Type B pancreatic cell (in vitro differentiated cells): ENCODE results near the gene TERC. TPM values are rescaled to one million over a fixed set of nuclear protein-coding genes. Genes with fewer than 3 reads are reported as not detected.

ENCODE experiments used
- DNase-seq: peaks from one replicate; pipeline ENCODE4 v3.0.0; 2021; ENCODE audit warnings: mixed read lengths; ENCODE audit not compliant: unreplicated experiment; ENCODE audit errors: extremely low spot score
- H3K27ac Mint-ChIP-seq: 2 replicates; pipeline ENCODE4 v1.8.0; 2021; ENCODE audit warnings: mild to moderate bottlenecking, mixed read lengths
- H3K27me3 Mint-ChIP-seq: 2 replicates; pipeline ENCODE4 v1.8.0; 2021; ENCODE audit warnings: mixed read lengths
- H3K36me3 Mint-ChIP-seq: 2 replicates; pipeline ENCODE4 v1.8.0; 2021; ENCODE audit warnings: mixed read lengths
- H3K4me1 Mint-ChIP-seq: one replicate; pipeline ENCODE4 v1.8.0; 2021; ENCODE audit warnings: mixed read lengths; ENCODE audit not compliant: unreplicated experiment
- H3K4me3 Mint-ChIP-seq: 2 replicates; pipeline ENCODE4 v1.8.0; 2021; ENCODE audit warnings: mild to moderate bottlenecking, mixed read lengths
- H3K9me3 Mint-ChIP-seq: 2 replicates; pipeline ENCODE4 v1.8.0; 2021; ENCODE audit warnings: mixed read lengths
- total RNA-seq: library from RNA; stranded (reverse); gene quantifications from 2 replicates; pipeline ENCODE4 v1.2.1, GENCODE V29; 2021; ENCODE audit warnings: low replicate concordance
- TF ChIP-seq, protein P1 (sequence below): fragments of 200-600 bp; sonication (generic); conservative IDR thresholded peaks from 2 replicates; pipeline ENCODE4 v1.5.0; 2021; ENCODE audit warnings: antibody characterized with exemption, mild to moderate bottlenecking

Gene TERC
- total RNA-seq, 1 donor from 2014 or later: 11.7 TPM

DNA sequence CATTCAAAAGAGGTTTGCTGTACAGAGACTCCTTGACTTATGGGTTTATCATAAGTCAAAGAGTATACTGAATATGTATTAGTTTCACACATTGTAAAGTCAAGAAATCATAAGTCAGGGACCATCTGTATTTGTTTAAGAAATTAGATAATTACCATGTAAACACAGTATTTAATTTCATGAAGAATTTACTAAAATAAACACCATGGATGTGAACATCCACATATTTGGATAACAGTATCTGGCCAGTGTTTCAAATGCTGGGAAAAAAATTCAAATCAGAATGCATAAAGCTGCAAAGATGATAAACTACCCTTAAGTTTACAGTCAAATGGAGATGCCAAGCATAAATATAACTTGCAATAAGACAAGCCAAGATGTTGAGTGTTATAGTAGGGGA lies 25.4 kb upstream of the TERC start:
- Mint-ChIP-seq H3K36me3 (peaks cover 19% of the 10 kb centered on the region), H3K27me3 (no peaks in the 10 kb centered on the region), H3K27ac (no peak overlapping the region), H3K4me3 (no peak overlapping the region), H3K4me1 (no peaks in the 10 kb centered on the region), H3K9me3 (no peaks in the 10 kb centered on the region)
- DNase-seq: no peak
- TF ChIP-seq, protein P1, sequence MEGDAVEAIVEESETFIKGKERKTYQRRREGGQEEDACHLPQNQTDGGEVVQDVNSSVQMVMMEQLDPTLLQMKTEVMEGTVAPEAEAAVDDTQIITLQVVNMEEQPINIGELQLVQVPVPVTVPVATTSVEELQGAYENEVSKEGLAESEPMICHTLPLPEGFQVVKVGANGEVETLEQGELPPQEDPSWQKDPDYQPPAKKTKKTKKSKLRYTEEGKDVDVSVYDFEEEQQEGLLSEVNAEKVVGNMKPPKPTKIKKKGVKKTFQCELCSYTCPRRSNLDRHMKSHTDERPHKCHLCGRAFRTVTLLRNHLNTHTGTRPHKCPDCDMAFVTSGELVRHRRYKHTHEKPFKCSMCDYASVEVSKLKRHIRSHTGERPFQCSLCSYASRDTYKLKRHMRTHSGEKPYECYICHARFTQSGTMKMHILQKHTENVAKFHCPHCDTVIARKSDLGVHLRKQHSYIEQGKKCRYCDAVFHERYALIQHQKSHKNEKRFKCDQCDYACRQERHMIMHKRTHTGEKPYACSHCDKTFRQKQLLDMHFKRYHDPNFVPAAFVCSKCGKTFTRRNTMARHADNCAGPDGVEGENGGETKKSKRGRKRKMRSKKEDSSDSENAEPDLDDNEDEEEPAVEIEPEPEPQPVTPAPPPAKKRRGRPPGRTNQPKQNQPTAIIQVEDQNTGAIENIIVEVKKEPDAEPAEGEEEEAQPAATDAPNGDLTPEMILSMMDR: no peak

DNA sequence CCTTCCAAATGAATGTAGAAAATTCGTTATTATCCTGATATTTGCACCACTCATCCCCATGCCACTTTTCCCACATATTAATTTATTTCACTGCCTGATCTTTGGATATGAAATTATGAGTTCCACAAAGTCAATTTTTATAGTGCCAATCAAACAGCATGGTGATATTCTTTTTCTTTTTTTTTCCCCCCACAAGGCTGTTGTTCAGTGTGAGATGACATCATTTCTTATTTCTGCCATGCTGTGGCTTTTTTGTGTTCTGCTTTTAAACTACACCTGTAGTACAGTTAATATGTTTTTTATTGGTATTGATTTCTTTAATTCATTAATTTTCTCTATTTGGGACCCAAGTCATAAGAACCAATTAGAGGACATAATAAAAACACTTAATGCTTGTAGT lies 22.9 kb upstream of the TERC start:
- Mint-ChIP-seq H3K27me3 (no peaks in the 10 kb centered on the region), H3K27ac (no peak overlapping the region), H3K4me3 (no peak overlapping the region), H3K9me3 (no peaks in the 10 kb centered on the region), H3K36me3 (peaks cover 19% of the 10 kb centered on the region), H3K4me1 (no peaks in the 10 kb centered on the region)
- TF ChIP-seq, protein P1: no peak
- DNase-seq: no peak

DNA sequence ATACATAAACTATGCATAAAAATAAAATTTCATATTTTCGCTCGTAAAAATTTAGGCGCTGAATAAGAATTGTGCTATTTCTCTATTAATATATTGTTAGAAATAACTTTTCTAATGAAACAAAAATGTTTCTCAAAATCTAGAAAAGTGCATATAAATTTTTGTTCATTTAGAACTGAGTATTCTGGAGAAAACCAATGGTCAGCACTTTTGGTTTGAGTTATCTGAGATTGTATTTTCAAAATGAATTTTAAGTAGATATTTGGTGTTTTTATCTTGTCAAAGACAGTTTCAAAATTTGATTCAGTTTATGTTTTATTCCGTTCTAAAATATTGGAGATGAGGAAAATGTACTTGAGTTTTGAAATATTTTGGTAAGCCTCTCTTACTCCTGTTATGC lies 22.3 kb upstream of the TERC start:
- TF ChIP-seq, protein P1: no peak
- Mint-ChIP-seq H3K36me3 (peaks cover 15% of the 10 kb centered on the region), H3K9me3 (no peaks in the 10 kb centered on the region), H3K4me3 (no peak overlapping the region), H3K4me1 (no peaks in the 10 kb centered on the region), H3K27ac (no peak overlapping the region), H3K27me3 (no peaks in the 10 kb centered on the region)
- no peak for DNase-seq

DNA sequence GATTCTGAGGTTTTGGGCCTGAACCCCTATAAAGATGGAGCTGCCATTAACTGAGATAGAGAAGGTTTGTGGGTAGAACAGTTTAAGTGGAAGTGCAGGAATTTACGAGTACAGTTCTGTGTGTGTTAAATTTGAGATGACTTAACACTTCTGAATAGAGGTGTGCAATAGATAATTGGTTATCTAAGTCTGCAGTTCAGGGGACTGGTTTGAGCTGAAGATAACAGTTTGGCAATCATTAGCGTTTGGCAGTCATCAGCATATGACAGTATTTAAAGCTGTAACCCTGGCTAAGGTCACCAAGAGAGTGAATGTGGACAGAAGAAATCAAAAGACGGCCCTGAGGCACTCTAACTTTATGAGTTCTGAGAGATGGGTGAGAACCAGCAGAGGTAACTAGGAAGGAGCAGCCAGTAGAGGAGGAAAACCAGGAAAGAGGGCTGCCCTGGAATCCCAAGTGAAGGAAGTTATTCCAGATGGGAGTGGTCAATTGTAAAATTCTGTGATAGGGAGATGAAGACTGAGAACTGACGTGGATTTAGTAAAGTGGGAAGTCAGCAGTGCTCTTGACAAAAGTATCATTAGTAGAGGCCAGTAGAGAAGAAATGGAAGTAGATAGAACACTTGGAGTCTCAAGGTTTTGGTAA lies 16.5 kb upstream of the TERC start:
- Mint-ChIP-seq H3K9me3 (no peaks in the 10 kb centered on the region), H3K27me3 (no peaks in the 10 kb centered on the region), H3K4me1 (no peaks in the 10 kb centered on the region), H3K4me3 (no peak overlapping the region), H3K27ac (no peak overlapping the region), H3K36me3 (peaks cover 43% of the 10 kb centered on the region)
- TF ChIP-seq, protein P1: no peak
- no peak for DNase-seq

DNA sequence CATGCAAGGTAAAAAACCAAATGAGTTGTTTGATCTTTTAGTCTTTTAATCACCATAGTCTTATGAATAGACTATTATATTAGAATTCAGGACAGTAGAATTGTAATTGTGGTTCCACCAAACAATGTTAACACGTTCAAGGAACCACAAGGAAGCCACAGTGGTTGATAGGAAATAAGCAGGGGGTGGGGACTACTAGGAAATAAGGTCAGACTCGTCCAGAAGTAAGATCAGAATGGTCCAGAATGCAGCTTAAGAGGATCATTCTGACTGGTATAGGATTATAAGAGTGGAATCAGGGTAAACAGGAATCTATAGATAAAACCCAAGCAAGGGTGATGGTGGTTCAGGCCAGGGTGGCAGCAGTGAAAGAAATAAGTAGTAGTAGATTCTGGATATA lies 15.9 kb upstream of the TERC start:
- DNase-seq: no peak
- no peak overlapping the region for H3K27ac Mint-ChIP-seq
- no peaks in the 10 kb centered on the region for H3K9me3 Mint-ChIP-seq
- H3K4me3 Mint-ChIP-seq: no peak overlapping the region
- TF ChIP-seq, protein P1: no peak
- H3K4me1 Mint-ChIP-seq: peaks cover 4% of the 10 kb centered on the region
- no peaks in the 10 kb centered on the region for H3K27me3 Mint-ChIP-seq
- peaks cover 41% of the 10 kb centered on the region for H3K36me3 Mint-ChIP-seq

DNA sequence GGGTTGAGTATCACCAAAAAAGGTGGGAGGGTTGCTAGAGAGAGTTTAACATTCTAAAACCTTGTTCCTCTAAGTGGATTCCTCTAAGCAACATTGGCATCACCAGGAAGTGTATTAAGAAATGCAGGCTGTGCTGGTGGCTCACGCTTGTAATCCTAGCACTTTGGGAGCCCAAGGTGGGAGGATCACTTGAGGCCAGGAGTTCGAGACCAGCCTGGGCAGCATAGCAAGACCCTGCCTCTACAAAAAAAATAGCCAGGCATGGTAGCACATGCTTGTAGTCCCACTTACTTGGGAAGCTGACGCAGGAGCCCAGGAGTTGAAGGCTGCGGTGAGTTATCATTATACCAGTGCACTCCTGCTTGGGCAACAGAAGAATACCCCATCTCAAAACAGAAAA lies 13.0 kb upstream of the TERC start:
- Mint-ChIP-seq H3K36me3 (peaks cover 41% of the 10 kb centered on the region), H3K9me3 (no peaks in the 10 kb centered on the region), H3K27me3 (no peaks in the 10 kb centered on the region), H3K27ac (no peak overlapping the region), H3K4me1 (peaks cover 17% of the 10 kb centered on the region), H3K4me3 (no peak overlapping the region)
- no peak for DNase-seq
- TF ChIP-seq, protein P1: no peak
